H7 (cell line): ENCODE results near the gene TOB1. TPM values are rescaled to one million over a fixed set of nuclear protein-coding genes. Genes with fewer than 3 reads are reported as not detected.

Source experiments
- DNase-seq: peaks from one replicate; pipeline ENCODE4 v3.0.0; 2012
- H3K27me3 ChIP-seq: 2 replicates; pipeline ENCODE4 v1.6.0; 2011; ENCODE audit warnings: mild to moderate bottlenecking, low read length; ENCODE audit not compliant: control insufficient read depth, insufficient read depth
- H3K36me3 ChIP-seq: replicated peaks from 2 replicates; pipeline ENCODE4 v1.5.1; 2011; ENCODE audit warnings: low read length; ENCODE audit not compliant: control insufficient read depth, insufficient read depth
- H3K4me3 ChIP-seq: 2 replicates; pipeline ENCODE4 v1.5.1; 2011; ENCODE audit warnings: low read depth, mild to moderate bottlenecking, control low read depth, low read length, moderate library complexity; ENCODE audit not compliant: insufficient read depth
- total RNA-seq: library from RNA; depleted of rRNA; stranded (reverse); fragments of >200 nt; shearing (Covaris generic); gene quantifications from 2 replicates; pipeline ENCODE4 v1.2.3, GENCODE V29; 2014

TOB1 gene
- total RNA-seq, 1 experiment from 2014 or later = 5.2 TPM

GRCh38 chr17:50850640-50851039, 15.5 kb downstream of the TOB1 start:
- Histone ChIP-seq H3K4me3 (no peak overlapping the region), H3K36me3 (no peaks in the 10 kb centered on the region), H3K27me3 (no peaks in the 10 kb centered on the region)
- no peak for DNase-seq

GRCh38 chr17:50848711-50849110, 17.4 kb downstream of the TOB1 start:
- H3K36me3 ChIP-seq = no peaks in the 10 kb centered on the region
- H3K27me3 ChIP-seq = no peaks in the 10 kb centered on the region
- H3K4me3 ChIP-seq = no peak overlapping the region
- no peak for DNase-seq

- Histone ChIP-seq H3K36me3 (no peaks in the 10 kb centered on the region), H3K4me3 (no peak overlapping the region), H3K27me3 (no peaks in the 10 kb centered on the region)
- DNase-seq = no peak
Measured at GRCh38 chr17:50848039-50848438, 18.1 kb downstream of the TOB1 start.

DNA sequence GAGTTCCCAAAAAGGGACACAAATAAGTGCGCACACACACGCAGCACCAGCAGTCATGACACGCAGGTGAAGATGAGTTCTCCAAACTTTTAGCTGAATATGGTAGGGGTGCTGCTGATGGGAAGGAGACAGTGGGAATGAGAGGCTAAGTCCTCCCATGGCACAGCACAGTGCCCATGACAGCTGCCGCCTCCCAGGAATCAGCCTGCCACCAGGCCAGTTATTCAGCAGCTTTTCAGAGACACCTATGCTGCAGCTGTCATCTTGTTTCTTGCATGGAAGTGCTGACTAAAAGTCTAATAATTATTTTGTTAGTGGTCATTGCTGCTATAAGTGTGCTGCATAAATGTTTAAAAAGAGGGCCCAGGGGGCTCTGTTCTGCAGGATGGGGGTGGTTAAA, 18.6 kb downstream of the TOB1 start:
- DNase-seq = no peak
- Histone ChIP-seq H3K27me3 (no peaks in the 10 kb centered on the region), H3K36me3 (no peaks in the 10 kb centered on the region), H3K4me3 (no peak overlapping the region)

- DNase-seq = peak; percentile 43
- no peaks in the 10 kb centered on the region for H3K27me3 ChIP-seq
- H3K36me3 ChIP-seq = no peaks in the 10 kb centered on the region
- H3K4me3 ChIP-seq = no peak overlapping the region
Measured at GRCh38 chr17:50845240-50846147, 20.7 kb downstream of the TOB1 start.

DNA sequence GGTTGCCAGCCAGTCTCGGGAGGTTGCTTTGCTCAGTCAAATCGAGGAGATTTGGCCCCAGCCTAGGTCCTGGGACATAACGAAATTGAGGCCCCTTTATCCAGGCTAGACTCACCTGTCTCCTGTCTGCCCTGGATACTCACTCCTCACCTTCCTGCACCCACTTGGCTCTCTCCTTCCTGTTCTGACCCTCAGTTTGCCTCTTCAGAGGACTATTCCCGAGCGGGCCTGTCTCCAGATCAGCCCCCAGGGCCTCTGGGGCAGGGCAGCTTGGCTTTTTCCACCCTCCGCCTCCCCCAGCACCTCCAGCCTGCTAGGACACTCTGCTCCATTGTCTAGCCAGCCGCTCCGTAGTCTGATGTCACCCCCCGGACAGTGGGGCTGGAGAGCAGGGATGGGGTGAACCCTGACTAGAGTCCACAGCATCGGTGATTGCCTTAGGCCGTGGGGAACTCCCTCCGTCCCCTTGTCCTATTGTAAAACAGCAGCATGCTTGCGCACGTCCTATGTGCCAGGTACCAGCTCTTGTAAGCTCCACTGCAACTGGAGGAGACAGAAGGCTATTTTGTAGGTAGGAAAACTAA, 21.9 kb downstream of the TOB1 start:
- DNase-seq = peak; percentile 32
- H3K27me3 ChIP-seq = no peaks in the 10 kb centered on the region

GRCh38 chr17:50843150-50843905, 22.8 kb downstream of the TOB1 start:
- no peaks in the 10 kb centered on the region for H3K36me3 ChIP-seq
- no peak for DNase-seq
- H3K4me3 ChIP-seq = no peak overlapping the region
- no peaks in the 10 kb centered on the region for H3K27me3 ChIP-seq

More for the DNA sequence above, 21.9 kb downstream of the TOB1 start:
- no peaks in the 10 kb centered on the region for H3K36me3 ChIP-seq
- no peak overlapping the region for H3K4me3 ChIP-seq

GRCh38 chr17:50842506-50843149, 23.5 kb downstream of the TOB1 start:
- Histone ChIP-seq H3K36me3 (no peaks in the 10 kb centered on the region), H3K4me3 (no peak overlapping the region), H3K27me3 (no peaks in the 10 kb centered on the region)
- DNase-seq = no peak

DNA sequence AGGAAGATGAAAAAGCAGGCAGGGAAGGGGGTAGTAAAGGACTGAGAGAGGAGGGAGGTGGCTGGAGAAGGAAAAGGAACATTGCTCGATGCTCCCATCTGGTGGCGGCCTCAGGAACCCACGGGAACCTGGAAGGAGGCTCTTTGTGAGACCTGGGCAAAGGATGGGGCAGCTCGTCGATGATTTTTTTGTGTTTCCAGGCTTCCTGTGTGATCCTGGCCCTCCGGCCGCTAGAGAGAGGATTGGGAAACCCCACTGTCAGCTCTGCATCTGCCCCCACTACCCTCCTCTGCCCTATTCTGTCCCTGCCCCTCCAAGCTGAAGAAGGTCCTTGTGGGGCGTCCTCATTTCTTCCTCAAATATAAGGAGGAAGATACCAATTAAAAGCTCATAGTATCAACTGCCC, 24.2 kb downstream of the TOB1 start:
- no peak overlapping the region for H3K4me3 ChIP-seq
- H3K36me3 ChIP-seq = no peaks in the 10 kb centered on the region
- peak; percentile 95 for DNase-seq
- no peaks in the 10 kb centered on the region for H3K27me3 ChIP-seq

- Histone ChIP-seq H3K36me3 (no peaks in the 10 kb centered on the region), H3K4me3 (no peak overlapping the region), H3K27me3 (no peaks in the 10 kb centered on the region)
- peak; percentile 38 for DNase-seq
Measured at GRCh38 chr17:50841277-50841948, 24.7 kb downstream of the TOB1 start.

DNA sequence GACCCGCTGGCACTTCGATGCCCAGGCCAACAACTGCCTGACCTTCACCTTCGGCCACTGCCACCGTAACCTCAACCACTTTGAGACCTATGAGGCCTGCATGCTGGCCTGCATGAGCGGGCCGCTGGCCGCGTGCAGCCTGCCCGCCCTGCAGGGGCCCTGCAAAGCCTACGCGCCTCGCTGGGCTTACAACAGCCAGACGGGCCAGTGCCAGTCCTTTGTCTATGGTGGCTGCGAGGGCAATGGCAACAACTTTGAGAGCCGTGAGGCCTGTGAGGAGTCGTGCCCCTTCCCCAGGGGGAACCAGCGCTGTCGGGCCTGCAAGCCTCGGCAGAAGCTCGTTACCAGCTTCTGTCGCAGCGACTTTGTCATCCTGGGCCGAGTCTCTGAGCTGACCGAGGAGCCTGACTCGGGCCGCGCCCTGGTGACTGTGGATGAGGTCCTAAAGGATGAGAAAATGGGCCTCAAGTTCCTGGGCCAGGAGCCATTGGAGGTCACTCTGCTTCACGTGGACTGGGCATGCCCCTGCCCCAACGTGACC, 25.8 kb downstream of the TOB1 start:
- Histone ChIP-seq H3K27me3 (no peaks in the 10 kb centered on the region), H3K4me3 (no peak overlapping the region), H3K36me3 (no peaks in the 10 kb centered on the region)
- peak; percentile 53 for DNase-seq

GRCh38 chr17:50839591-50840310, 26.4 kb downstream of the TOB1 start:
- H3K27me3 ChIP-seq = no peaks in the 10 kb centered on the region
- no peaks in the 10 kb centered on the region for H3K36me3 ChIP-seq
- H3K4me3 ChIP-seq = no peak overlapping the region
- no peak for DNase-seq
